H4 (cell line): ENCODE data around the gene EFEMP1. TPM values are rescaled to one million over a fixed set of nuclear protein-coding genes. Genes with fewer than 3 reads are reported as not detected.

Experiments used
- DNase-seq: peaks from one replicate; pipeline ENCODE4 v3.0.0-alpha.2; 2015; ENCODE audit warnings: low spot score
- total RNA-seq: library from RNA; depleted of rRNA; stranded (reverse); fragments of >200 nt; shearing (Covaris generic); gene quantifications from 2 replicates; pipeline ENCODE4 v1.2.3, GENCODE V29; 2014

The EFEMP1 gene
- total RNA-seq, 1 experiment from 2014 or later = 2.0 TPM

DNA sequence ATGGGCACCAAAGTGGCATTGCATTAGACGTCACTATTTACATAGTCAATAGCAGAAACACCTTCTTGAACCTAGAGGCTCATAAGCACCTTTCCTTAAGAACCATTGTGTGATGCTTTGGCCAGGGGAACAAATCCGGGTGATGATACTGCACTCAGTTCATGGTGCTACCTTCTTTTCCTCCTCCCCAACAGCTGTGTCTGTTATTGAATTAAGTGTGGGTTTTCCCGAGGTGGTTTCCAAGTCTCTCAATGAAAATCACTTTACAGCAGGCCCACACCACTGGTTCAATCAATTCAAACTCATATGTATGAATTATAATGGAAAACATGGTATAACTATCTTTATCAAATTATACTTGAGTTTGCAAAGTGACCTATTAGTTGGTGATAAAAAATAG, 9.3 kb upstream of the EFEMP1 start:
- DNase-seq = no peak

GRCh38 chr2:55931281-55931680, 7.7 kb upstream of the EFEMP1 start:
- DNase-seq = no peak

DNA sequence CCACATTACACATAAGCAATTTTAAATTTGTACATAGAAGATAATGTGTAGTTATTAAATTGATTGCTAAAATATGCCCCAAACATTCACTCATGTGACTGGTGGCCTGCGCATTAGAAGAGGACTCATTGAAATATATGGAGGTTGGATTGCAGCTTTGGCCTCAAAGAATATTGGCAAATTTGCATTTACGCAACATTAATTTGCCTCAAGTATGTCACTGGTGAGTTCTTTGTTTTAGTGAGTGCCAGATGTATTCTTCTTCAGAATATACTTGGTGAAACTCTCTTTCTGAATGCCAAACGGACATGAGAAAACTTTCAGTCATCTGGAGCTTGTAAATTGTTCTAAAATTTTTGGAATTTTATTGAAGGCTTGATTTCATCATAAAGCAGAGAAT, 5.9 kb upstream of the EFEMP1 start:
- no peak for DNase-seq

DNA sequence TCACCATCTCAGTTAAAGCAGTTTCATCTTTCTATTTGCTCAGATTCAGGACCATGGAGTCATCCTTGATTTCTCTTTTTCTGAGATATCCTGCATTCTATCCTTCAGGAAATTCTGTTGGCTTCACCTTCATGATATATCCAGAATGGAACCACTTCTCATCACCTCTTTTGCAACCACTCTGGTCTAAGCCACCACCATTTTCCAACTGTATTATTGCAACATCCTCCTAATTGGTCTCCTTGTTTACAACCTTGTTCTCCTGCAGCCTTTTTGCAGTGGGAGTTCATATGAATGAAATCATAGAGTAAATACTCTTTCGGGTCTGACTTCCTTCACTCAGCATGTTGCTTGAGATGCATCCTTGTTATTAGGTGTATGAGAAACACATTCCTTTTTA, 3.4 kb upstream of the EFEMP1 start:
- peak; percentile 10 for DNase-seq

DNA sequence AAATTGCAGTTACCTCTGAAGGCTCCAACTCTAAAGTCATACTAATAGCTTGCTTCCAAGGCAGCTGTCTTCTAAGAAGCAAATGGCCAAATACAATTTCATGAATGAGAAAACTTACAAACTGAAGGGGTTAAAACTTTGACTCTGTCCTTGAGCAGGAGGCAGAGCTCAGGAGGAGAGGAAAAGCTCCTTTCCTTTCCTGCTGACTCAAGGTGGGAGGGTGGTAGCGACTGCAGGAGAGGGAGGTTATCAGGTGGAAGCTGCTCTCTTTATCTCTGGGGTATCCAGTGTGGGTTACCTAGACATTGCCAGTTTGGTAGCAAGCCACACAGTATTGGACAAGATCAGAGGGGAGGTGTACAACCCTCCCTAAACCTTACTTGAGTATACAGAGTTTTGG, 2.7 kb upstream of the EFEMP1 start:
- no peak for DNase-seq

DNA sequence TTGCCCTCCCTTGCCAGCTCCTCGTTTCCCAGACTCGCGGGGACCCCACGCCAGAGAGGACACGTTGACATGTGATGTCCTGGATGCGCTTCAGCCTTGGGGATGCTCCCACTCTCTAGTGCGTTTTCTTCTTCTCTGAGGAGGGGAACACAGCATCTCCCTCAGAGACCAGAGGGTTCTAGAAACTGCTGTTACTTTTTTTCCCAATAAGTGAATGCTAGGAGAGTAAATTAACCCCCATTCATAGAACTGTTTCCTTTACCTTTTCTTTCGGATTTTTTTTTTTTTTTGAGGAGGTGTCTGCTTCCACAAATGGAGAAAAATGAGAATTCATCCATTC, 370 bp upstream of the EFEMP1 start:
- DNase-seq = no peak

- DNase-seq = no peak
Measured at GRCh38 chr2:55922291-55922907, 1.2 kb downstream of the EFEMP1 start.

DNA sequence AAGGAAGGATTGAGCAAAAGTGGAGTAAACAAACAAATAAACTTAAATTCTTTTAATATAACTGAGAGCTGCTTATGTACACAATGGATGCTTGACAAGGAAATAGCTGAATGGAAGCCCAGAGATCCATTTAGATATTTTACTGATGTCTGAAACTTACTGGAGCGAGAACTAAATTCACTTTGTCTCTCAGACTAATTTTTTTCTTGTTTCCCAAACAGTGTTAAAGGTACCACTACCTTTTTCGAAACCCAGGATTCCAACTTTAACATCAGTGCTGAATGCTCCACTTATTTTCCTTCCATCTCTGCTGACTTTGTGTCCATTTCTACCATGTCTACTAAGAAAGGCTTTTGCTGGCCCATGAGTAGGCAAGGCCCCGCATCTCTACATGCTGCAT, 4.0 kb downstream of the EFEMP1 start:
- DNase-seq = no peak

GRCh38 chr2:55918856-55919255, 4.7 kb downstream of the EFEMP1 start:
- DNase-seq = no peak

- DNase-seq = no peak
Measured at GRCh38 chr2:55917713-55918390, 5.7 kb downstream of the EFEMP1 start.

- DNase-seq = no peak
Measured at GRCh38 chr2:55917117-55917516, 6.5 kb downstream of the EFEMP1 start.

DNA sequence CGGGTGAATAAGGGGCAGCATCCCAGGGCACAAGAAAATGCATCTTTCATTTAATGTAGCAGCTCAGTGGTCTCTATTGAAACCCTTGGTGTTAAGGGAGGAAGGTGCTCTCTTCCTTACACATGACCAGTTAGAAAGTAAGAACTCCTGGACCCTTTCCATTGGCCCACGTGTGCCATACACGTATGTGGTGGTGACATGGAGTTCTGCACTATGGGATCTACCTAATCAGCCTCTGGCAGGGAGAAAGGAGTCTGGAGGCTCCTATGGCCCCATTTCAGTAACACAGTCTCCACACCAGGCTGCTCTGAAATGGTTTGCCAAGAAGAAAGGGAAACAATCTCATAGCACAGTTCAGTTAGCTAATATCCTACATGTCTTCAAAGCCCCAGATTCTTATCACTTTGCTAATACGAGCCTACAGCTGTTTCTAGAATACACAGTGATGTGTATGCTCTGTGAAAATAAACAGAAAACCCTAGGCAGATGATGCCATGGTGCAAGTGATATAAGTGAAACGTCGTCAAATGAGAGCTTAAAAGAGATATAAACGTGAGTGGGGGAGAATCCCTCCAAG, 7.0 kb downstream of the EFEMP1 start:
- no peak for DNase-seq

GRCh38 chr2:55914786-55915185, 8.8 kb downstream of the EFEMP1 start:
- DNase-seq = no peak

DNA sequence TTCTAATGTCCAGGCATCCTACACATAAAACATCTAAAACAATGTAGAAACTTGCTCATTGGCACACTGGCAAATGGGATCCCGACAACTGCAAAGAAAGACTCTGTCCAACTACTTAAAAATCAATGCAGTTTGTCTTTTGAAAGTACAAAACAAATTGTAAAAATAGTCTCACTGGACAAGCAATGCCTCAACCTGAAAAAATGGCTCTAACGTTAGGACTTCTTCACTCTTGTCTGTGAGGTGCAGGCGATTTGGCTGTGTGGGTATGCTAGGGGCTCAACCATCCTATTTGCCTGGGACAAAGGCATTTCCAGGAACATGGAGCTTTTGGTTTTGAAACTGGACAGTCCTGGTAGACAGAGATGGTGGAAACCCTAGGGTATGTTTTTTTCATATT, 10.7 kb downstream of the EFEMP1 start:
- DNase-seq = no peak

DNA sequence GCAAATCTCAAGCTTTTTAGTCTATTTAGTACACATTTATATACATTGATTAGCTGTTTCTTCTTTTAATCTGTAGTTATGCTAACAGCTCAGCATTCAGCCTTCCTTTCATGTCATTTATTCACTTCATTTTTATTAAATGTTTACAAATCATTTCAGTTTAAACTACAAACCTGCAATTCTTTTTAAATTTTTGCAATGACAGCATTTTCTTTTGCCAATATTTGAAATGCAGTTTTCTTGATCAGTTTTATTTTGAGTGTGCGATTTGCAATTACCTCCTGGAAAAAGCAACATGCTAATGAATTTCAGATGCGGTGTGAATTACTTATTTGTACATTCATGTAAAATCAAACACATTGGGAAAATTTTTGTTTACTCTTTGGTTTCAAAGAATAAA, 13.5 kb downstream of the EFEMP1 start:
- DNase-seq = no peak

DNA sequence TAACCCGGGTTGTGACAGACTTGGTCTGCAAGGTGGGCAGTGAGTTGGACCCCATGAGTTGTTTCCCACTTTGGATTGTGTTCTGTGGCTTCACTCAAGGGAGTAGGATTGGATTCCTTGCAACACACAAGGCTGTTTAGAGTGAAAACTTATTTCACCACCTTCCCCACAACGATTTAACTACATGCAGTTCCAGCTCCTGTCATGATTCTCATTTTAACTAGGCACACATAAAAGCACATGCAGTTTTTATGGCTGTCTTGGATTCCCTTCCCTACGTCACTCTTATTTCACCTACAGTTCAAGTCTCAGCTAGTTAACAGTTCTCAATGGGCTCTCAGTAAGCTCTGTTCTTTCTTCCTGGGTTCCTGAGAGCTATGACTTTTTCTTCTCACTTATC, 15.9 kb downstream of the EFEMP1 start:
- no peak for DNase-seq

DNA sequence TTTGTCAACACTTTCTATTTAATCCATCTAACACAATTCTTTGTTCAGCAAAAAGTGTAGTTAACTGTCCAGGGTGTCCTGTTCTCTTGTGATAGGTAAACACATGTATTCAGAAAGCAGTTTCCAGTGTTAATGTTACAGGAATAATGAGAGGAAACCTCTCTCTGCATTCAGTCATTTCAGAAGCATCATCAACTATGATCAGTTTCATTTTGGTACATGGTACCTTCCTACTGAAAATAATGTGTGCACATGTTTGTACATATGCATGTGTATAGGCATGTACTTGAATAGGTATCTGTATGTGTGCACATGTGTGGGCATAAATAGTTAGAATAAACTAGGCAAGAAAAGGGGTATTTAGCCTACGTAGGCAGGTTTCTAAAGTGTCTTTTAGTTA, 16.6 kb downstream of the EFEMP1 start:
- DNase-seq = no peak

DNA sequence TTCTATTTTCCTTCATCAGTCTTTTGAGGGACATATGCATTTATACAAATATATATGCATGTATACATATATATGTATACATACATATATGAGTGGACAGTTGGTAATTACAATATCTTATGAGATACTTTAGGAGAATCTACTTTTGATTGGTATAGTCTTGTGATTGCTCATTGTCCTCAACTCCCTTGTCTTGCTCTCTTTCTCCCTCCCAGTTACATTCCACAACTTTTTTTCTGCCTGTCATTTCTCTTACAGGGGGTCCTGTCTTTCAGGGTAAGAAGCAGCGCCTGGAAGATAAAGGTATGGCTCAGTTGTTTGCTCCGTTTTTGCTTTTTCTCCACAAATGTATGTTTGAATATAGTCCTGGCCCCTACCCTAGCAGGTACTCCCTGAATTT, 19.9 kb downstream of the EFEMP1 start:
- no peak for DNase-seq

DNA sequence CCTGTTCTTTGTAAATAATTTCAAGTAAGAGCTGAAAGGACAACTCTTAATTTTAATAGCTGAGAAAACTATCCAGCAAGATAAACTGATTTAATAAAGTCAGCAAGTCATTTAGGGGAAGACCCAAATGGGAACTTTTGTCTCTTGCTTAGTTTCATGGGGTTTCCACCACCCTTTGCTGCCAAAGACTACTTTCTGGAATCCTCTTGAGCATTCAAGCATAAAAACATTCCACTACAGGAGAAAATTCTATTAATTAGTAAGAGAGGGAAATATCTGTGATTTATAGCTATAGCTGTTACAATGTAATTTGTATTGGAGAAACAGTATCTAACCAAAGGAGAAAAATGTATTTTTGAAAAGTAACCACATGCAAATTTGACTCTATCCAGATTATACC, 20.6 kb downstream of the EFEMP1 start:
- DNase-seq = no peak

DNA sequence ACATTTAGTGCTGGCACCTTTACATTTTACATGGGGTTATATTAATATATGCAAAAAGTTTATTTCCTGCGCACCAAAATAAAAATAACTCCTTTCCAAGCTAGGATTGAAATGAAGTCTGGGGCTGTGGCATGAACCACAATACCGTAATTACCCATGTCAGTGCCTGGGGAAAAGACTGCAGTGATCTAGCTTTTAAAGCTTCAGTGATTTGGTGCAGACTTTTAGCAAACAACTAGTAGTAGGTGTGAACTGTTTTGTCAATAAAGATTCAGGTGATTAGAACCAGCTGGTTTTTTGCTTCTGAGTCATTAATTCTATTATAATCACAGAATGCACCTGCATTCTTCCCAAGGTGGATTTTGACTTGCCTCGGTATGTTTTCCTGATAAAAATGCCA, 21.2 kb downstream of the EFEMP1 start:
- no peak for DNase-seq

- DNase-seq = no peak
Measured at GRCh38 chr2:55901941-55902340, 21.6 kb downstream of the EFEMP1 start.

DNA sequence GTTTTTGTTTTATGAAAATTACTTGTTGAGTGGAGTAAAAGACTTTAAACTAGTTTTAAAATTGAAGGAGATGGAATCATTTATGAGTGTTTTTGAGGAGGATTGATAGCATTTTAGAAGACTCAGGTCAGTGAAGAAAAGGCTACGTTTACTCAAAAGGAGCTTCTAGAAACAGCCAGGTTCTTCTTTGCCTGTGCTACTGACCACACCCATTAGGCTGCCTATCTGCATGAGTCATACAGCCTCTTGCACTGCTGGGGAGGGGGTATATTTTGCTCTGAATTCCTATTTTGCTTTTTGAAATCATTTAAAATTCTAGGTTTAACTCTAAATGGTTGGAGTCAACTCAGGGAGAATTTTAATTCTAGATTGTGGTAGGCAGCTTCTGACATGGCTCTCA, 22.3 kb downstream of the EFEMP1 start:
- peak; percentile 51 for DNase-seq

DNA sequence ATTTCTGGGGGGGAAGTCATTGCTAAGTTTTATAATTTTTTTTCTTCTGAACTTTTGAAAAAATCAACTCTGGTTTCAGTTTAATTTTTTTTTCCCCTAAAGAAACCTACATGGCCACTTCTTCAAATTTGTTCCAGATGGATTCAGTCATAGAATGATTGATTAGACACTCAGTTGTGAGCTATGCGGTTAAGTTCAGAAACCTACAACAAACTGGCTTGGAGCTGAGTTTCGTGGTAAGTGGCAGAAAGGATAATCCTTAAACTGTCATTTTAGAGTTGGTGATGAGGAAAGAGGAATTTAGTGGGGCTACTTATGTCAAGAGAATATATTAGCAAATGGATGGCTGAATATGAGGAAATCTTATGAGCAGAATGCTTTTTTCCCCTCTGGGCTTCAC, 23.7 kb downstream of the EFEMP1 start:
- no peak for DNase-seq
